ENCODE results near the gene ABTB2. TPM values are rescaled to one million over a fixed set of nuclear protein-coding genes. Genes with fewer than 3 reads are reported as not detected.

Gene ABTB2
- polyA plus RNA-seq, 1 of the 3 experiments (the other 2 are of a cell fraction): 7.8 TPM

- no peak for TF ChIP-seq USF1 (IDR thresholded peaks at IDR 0.05; ENCODE audit: borderline replicate concordance, low read depth)
- TF ChIP-seq ELF1 (IDR thresholded peaks at IDR 0.05): no peak
- TF ChIP-seq PBX3 (IDR thresholded peaks at IDR 0.05): no peak
- TF ChIP-seq FOSL2 (IDR thresholded peaks at IDR 0.05; ENCODE audit: borderline replicate concordance, low read depth): no peak
- TF ChIP-seq RXRA (IDR thresholded peaks at IDR 0.05; ENCODE audit: borderline replicate concordance, low read depth): no peak
- no peak for TF ChIP-seq FOXM1 (IDR thresholded peaks at IDR 0.05; ENCODE audit: low read depth)
These were observed 16.7 kb downstream of the ABTB2 start (continued) for GRCh38 chr11:34341096-34341495.

DNA sequence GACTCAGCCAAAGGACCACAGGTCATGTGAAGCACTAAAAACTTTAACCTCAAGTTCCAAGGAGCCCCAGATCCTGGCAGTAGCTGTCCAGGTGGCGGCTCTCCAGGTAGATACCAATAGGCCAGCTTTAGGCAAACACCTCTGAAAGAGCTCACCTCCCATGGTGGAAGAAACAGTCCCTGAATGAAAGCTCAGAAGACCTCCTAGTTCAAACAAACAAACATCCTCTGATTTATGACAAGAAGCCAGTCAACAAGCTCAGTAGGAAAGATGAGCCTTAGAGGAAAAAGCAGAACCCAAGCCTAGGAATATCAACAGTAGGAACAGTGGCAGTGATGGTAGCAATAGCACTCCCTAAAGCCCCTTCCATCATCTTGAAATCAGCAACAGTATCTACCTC is 17.2 kb downstream of the ABTB2 start:
- Histone ChIP-seq H3K9ac (no peak overlapping the region), H2AFZ (ENCODE audit: low read depth) (no peak overlapping the region), H3F3A (replicated peaks; ENCODE audit: insufficient read depth) (peaks cover 8% of the 10 kb centered on the region), H3K27ac (ENCODE audit: low read depth in 2 of 2, low read length in 1 of 2) (no peak overlapping the region), H4K20me1 (ENCODE audit: insufficient read depth) (no peaks in the 10 kb centered on the region), H3K36me3 (replicated peaks in 1 of 2; ENCODE audit: control insufficient read depth in 1 of 2, insufficient read depth in 2 of 2, low read length in 1 of 2) (no peaks in the 10 kb centered on the region), H3K79me2 (ENCODE audit: insufficient read depth) (no peaks in the 10 kb centered on the region), H3K4me3 (ENCODE audit: low read depth in 2 of 2, low read length in 1 of 2) (no peak overlapping the region), H3K9me3 (no peaks in the 10 kb centered on the region), H3K27me3 (ENCODE audit: insufficient read depth) (no peaks in the 10 kb centered on the region), H3K4me2 (no peak overlapping the region), H3K4me1 (ENCODE audit: control insufficient read depth in 1 of 2, insufficient read depth in 2 of 2, low read depth in 1 of 2, low read length in 1 of 2) (peaks cover 29 to 43% of the 10 kb centered on the region in 2 experiments), H3K9me2 (no peaks in the 10 kb centered on the region)
- TF ChIP-seq GABPA (IDR thresholded peaks at IDR 0.05; ENCODE audit: low read depth) (no peak), SIN3A (IDR thresholded peaks at IDR 0.05; ENCODE audit: borderline replicate concordance, low read depth, low read length) (no peak), USF2 (IDR thresholded peaks at IDR 0.05; ENCODE audit: borderline replicate concordance, low read depth, low read length) (no peak), SMC3 (IDR thresholded peaks at IDR 0.05; ENCODE audit: low read depth, low read length) (no peak), RXRA (IDR thresholded peaks at IDR 0.05; ENCODE audit: borderline replicate concordance, low read depth) (no peak), GATA2 (CRISPR knock-in tag; IDR thresholded peaks at IDR 0.05) (no peak), PBX3 (IDR thresholded peaks at IDR 0.05) (no peak)
- POLR2A ChIA-PET: interaction anchor here (1.1 kb wide), 1 partner anchor 21 kb away, joined by 4 read pairs; no protein-coding TSS in a partner anchor
- no CpG with 5 or more reads among the region's 1 CpG for WGBS (ENCODE audit: low lambda C conversion rate)
- DNase-seq: no peak
- CTCF ChIA-PET: interaction anchor here (5.3 kb wide), 1 partner anchor 166 kb away, joined by 26 read pairs; no protein-coding TSS in a partner anchor

Measured in SK-N-SH (cell line).